Measurements from ENCODE around the gene UGT1A4. TPM values are rescaled to one million over a fixed set of nuclear protein-coding genes. Genes with fewer than 3 reads are reported as not detected.
"Not testable (repeated sequence)": the region's sequence is repeated elsewhere in the genome, so short reads cannot be mapped to it uniquely, and the experiment has no call there.

The UGT1A4 gene
- total RNA-seq, 1 experiment from 2014 or later = not detected

- DNase-seq (ENCODE audit: low read depth) = no peak
These were observed 19.0 kb upstream of the UGT1A4 start for GRCh38 chr2:233699424-233700027.

- peak; percentile 88 for DNase-seq (ENCODE audit: low read depth)
These were observed 18.4 kb upstream of the UGT1A4 start for GRCh38 chr2:233700028-233700635.

- not testable (repeated sequence) for DNase-seq (ENCODE audit: low read depth)
These were observed 17.7 kb upstream of the UGT1A4 start for GRCh38 chr2:233700842-233701241.

DNA sequence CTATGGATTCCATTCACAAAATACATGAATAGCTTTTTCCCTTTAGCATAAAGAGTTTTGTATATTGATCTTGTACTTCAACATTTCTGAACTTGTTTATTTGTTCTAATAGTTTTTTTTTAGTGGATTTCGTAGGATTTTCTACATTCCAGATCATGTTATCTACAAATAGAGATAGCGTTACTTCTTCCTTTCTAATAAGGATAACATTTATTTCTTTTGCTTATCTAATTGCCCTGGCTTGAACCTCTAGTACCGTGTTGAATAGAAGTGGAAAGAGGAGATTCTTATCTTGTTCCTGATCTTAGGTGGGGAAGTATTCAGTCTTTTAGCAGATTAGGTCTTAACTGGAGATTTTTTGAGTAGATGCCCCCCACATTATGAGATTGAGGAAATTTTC lies 16.3 kb upstream of the UGT1A4 start:
- DNase-seq (ENCODE audit: low read depth) = no peak

- peak; percentile 63 for DNase-seq (ENCODE audit: low read depth)
These were observed 12.5 kb upstream of the UGT1A4 start for GRCh38 chr2:233705911-233706506.

- DNase-seq (ENCODE audit: low read depth) = peak; percentile 85
These were observed 11.8 kb upstream of the UGT1A4 start for GRCh38 chr2:233706720-233707119.

DNA sequence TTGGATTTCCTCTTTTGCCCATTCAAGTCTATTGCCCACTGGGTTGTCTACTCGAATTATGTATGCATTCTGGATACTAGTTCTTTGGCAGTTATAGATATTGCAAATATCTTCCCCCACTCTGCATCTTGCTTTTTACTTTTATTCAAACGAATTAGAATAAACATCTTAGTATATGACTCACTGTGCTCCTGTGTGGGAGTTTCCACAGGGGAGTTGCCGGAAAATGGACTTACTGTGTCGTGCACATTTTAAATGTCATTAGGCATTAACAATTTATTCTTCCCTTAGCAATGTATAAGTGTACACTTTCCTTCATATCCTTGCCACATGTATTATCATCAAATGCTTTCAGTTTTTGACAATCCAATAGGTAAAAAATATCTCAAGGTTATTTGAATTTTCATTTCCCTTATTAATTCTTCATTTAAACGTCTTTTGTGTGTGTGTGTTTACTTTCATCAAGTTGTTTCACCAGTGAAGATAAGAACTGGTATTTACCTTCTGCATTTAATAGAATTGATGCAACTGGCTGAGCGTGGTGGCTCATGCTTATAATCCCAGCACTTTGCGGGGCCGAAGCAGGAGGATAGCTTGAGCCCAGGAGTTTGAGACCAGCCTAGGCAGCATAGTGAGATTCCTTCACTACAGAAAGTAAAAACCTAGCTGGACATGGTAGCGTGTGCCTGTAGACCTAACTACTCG lies 10.4 kb upstream of the UGT1A4 start:
- DNase-seq (ENCODE audit: low read depth) = peak; percentile 63

GRCh38 chr2:233708942-233709341 lies 9.6 kb upstream of the UGT1A4 start:
- no peak for DNase-seq (ENCODE audit: low read depth)

GRCh38 chr2:233711312-233712008 lies 7.1 kb upstream of the UGT1A4 start:
- peak; percentile 79 for DNase-seq (ENCODE audit: low read depth)

DNA sequence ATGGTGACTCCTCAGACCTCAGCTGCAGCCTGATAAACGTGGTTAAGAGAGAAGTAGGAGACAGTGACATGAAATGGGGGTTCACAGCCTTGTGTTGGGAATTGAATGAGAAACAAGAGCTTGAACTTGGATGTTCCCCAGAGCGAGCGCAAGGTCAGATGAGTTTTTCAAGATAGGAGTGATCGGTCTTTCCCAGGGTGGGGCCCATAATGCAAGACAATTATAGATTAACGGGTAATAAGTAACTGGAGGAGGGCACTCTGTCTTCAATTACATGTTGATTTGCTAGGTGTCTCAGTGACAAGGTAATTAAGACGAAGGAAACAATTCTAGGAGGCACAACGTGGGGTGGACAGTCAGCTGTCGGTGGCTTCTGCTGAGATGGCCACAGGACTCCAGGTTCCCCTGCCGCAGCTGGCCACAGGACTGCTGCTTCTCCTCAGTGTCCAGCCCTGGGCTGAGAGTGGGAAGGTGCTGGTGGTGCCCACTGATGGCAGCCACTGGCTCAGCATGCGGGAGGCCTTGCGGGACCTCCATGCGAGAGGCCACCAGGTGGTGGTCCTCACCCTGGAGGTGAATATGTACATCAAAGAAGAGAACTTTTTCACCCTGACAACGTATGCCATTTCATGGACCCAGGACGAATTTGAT lies 5.8 kb upstream of the UGT1A4 start, which contains the start of gene UGT1A5:
UGT1A5 (plus strand) TSS at position 297 of the 651 bp plus-strand sequence; CDS start at position 382, 85 bp downstream.
- DNase-seq (ENCODE audit: low read depth) = no peak

DNA sequence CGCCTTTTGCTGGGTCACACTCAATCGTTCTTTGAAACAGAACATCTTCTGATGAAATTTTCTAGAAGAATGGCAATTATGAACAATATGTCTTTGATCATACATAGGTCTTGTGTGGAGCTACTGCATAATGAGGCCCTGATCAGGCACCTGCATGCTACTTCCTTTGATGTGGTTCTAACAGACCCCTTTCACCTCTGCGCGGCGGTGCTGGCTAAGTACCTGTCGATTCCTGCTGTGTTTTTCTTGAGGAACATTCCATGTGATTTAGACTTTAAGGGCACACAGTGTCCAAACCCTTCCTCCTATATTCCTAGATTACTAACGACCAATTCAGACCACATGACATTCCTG lies 5.3 kb upstream of the UGT1A4 start:
- DNase-seq (ENCODE audit: low read depth) = no peak

GRCh38 chr2:233714121-233714520 lies 4.4 kb upstream of the UGT1A4 start:
- peak; percentile 66 for DNase-seq (ENCODE audit: low read depth)

DNA sequence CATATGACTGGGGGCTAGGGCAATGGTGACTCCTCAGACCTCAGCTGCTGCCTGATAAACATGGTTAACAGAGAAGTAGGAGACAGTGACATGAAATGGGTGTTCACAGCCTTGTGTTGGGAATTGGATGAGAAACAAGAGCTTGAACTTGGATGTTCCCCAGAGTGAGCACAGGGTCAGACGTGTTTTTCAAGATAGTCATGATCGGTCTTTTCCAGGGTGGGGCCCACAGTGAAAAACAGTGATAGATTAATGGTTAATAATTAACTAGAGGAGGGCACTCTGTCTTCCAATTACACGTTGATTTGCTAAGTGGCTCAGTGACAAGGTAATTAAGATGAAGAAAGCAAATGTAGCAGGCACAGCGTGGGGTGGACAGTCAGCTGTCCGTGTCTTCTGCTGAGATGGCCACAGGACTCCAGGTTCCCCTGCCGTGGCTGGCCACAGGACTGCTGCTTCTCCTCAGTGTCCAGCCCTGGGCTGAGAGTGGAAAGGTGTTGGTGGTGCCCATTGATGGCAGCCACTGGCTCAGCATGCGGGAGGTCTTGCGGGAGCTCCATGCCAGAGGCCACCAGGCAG lies 10.3 kb downstream of the UGT1A4 start, which contains the start of gene UGT1A3:
UGT1A3 (plus strand) TSS at position 320 of the 579 bp plus-strand sequence; CDS start at position 405, 85 bp downstream.
- DNase-seq (ENCODE audit: low read depth) = no peak

- DNase-seq (ENCODE audit: low read depth) = not testable (repeated sequence)
These were observed 18.5 kb downstream of the UGT1A4 start for GRCh38 chr2:233736868-233737653.

- DNase-seq (ENCODE audit: low read depth) = no peak
These were observed 22.3 kb downstream of the UGT1A4 start for GRCh38 chr2:233740870-233741269.

- DNase-seq (ENCODE audit: low read depth) = no peak
These were observed 25.1 kb downstream of the UGT1A4 start for GRCh38 chr2:233743464-233744259.

- no peak for DNase-seq (ENCODE audit: low read depth)
These were observed 26.7 kb downstream of the UGT1A4 start for GRCh38 chr2:233745073-233745755.

DNA sequence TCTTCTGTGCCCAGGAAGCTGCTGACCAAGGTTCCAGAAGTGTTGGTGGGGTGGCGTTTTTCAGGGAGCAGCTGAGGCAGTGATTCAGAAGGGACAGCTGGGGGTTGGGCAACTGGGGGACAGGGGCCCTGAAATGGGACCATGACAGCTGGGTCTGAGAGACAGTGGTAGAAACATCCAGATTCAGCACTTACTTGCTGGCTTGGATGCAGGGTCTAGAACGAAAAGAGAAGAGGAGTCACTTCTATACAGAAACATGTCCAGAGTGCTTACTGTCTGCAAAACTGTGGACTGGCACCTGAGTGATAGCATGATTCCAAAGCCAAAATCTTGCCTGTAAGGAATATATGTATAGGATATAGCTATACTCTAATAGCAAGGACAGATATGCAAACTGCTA lies 27.3 kb downstream of the UGT1A4 start:
- not testable (repeated sequence) for DNase-seq (ENCODE audit: low read depth)
